ENCODE data around the gene FGF1. TPM values are rescaled to one million over a fixed set of nuclear protein-coding genes. Genes with fewer than 3 reads are reported as not detected.

FGF1 gene
- polyA plus RNA-seq, 4 donors = 16.1 to 29.7 (median 26.3) TPM

GRCh38 chr5:142547445-142548380, 138.2 kb downstream of the FGF1 start:
- DNase-seq (ENCODE audit: low read depth in 4 of 4, low spot score in 3 of 4) = no peak

DNA sequence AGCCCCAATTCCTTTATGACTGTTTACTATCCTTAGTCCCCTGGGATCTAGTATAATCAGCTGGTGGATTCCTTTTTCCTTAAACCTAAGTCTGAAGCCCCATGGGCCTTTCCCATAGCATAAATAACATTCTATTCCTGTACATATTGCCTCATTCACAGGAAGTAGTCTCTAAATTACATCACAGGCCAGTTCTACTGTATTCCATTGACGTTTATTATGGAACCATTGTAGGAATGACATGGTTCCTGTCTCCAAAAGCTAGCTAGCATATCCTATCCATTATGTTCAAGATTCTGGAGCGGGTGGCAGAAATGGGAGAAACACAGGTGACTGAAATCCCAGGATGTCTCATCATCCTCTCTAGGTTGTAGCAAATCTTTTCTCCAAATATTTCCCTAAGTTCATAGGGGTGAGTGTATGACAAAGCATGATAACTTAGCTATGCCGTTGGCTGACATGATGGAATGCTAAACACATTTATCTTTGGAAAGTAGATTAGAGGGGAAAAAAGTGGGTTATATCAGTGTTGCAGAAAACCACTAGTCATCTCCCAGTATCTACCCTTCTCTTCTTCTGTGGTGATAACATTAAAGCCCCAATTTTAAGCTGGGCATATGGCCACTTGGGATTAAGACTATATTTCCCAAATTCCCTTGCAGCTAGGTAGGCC, 140.1 kb downstream of the FGF1 start:
- DNase-seq (ENCODE audit: low read depth in 4 of 4, low spot score in 3 of 4) = no peak

DNA sequence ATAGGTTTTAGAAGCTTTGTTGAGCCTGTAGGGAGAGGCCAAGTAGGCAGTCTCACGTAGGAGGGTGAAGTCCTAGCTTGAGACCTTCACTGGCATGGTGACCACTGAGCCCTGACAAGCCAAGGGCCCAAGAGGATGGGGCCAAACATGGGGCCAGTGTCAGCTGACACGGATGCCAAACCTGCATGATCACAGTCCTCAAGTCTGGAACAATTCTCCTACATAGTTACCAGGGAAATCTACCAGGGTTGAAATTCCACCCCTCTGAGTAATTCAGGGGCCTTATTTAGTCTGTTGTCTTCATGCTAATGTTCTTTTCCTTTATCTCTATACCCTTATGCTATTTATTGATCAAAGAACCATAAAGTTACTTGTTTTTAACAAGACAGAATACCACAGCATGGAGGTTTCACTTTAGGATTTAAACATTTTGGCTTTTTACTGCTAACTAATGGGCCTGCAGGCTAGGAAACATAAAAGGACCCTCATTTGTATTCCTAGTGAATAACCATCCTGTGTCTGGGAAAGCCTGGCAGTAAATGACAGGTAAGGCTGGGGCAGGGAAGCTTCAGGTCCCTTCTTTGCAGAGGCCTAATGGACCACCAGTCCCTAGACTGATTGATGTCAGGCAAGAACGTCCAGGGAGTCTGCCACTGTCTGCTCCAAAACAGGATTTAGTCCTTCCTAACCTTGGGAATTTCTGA, 140.8 kb downstream of the FGF1 start:
- no peak for DNase-seq (ENCODE audit: low read depth in 4 of 4, low spot score in 3 of 4)

- no peak for DNase-seq (ENCODE audit: low read depth in 4 of 4, low spot score in 3 of 4)
These were observed 141.7 kb downstream of the FGF1 start for GRCh38 chr5:142544071-142544753.

DNA sequence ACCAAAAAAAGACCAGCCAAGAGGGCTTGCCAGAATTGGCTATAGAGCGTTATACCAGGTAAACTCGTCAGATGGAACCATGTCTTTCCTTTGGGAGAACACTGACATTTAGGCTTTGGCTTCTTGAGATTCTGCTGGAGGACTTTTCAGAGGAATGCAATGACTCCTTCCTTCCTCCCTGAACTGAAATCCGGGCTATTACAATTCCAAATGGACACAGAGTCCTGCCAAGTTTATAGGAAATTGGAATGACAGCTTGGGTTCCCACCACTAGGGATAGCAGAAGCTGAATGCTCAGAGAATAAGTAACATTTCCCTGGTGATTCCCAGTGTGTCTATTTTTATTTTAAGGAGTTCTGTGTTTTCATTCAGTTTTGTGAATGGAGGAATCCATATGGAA, 143.0 kb downstream of the FGF1 start:
- DNase-seq (ENCODE audit: low read depth in 4 of 4, low spot score in 3 of 4) = no peak

Other genes with a start within 250 kb of the FGF1 start
- gene ARHGAP26, start 84.3 kb upstream of the FGF1 start, polyA plus RNA-seq (ENCODE audit: insufficient read length in 4 of 4) = 10 to 100 TPM; 10.4 to 12.2 (median 11.0) TPM

Measured in right renal pelvis (tissue), 4 donors.